Spleen (tissue), 7 donors: ENCODE measurements around the gene ITSN1.

ENCODE experiments used
- CTCF ChIP-seq, 11 experiments: fragments of 200-600 bp in 7 of 11; fragments of 450-650 bp in 4 of 11; sonication (generic) in 4 of 11; IDR thresholded peaks in 8 of 11; conservative IDR thresholded peaks in 3 of 11; 1 replicate in 7 of 11; 2 replicates in 4 of 11; pipeline versions ENCODE4 v1.4.0 to v1.8.0; 2016 to 2021; ENCODE audit warnings: antibody characterized with exemption in 11 of 11, inconsistent platforms in 4 of 11, mild to moderate bottlenecking in 1 of 11
- POLR2A ChIP-seq, 3 donors: fragments of 450-650 bp; IDR thresholded peaks; one replicate each; pipeline ENCODE4 v1.5.1; 2017; ENCODE audit warnings: antibody characterized with exemption in 3 of 3, mild to moderate bottlenecking in 1 of 3
- POLR2AphosphoS5 ChIP-seq, 3 donors: sonication (generic); formaldehyde crosslinking; IDR thresholded peaks; one replicate each; pipeline ENCODE4 v1.5.1; 2017; ENCODE audit warnings: antibody characterized with exemption in 3 of 3
- donor health status: DM: no; HTN: no; CAD: no; lungs with moderate emphysema.
- donor health status: DM: no; HTN: no; CAD: no.
- donor health status: DM: no; HTN: no; CAD: no.

GRCh38 chr21:33721081-33721480 is 78.8 kb downstream of the ITSN1 start:
- TF ChIP-seq CTCF (IDR thresholded peaks at IDR 0.05 in 8 of 11, conservative IDR thresholded peaks at IDR 0.05 in 3 of 11) = no peak
- TF ChIP-seq POLR2A (IDR thresholded peaks at IDR 0.05) = no peak
- TF ChIP-seq POLR2AphosphoS5 (IDR thresholded peaks at IDR 0.05) = no peak
